Activated CD8-positive, alpha-beta T cell treated with anti-CD3 and anti-CD28 coated beads, Interleukin-2, amount 10 ng/mL, durations not matched to agents 7 days and 5 days (primary cell): ENCODE measurements around the gene LGALS3BP. TPM values are rescaled to one million over a fixed set of nuclear protein-coding genes. Genes with fewer than 3 reads are reported as not detected.

ENCODE experiments used
- ATAC-seq: fragments of 150-1000 bp; cut with Tn5 transposase; one replicate; pipeline ENCODE4 v1.10.0; 2021; ENCODE audit warnings: moderate library complexity
- CTCF ChIA-PET: fragments of 350-600 bp; sonication (Branson Sonifier 250); formaldehyde crosslinking; loops from one replicate; lab custom pipeline; 2021; ENCODE audit warnings: antibody characterized with exemption; lab: Charles Lee
- POLR2A ChIA-PET: fragments of 350-600 bp; sonication (Branson Sonifier 250); formaldehyde crosslinking; loops from one replicate; lab custom pipeline; 2021; ENCODE audit warnings: antibody characterized with exemption; lab: Charles Lee
- DNase-seq: peaks from one replicate; pipeline ENCODE4 v3.0.0-alpha.2; 2020
- H3K27ac Mint-ChIP-seq: one replicate; pipeline ENCODE4 v1.8.0; 2021; ENCODE audit warnings: mild to moderate bottlenecking, mixed read lengths
- H3K27me3 Mint-ChIP-seq: one replicate; pipeline ENCODE4 v1.8.0; 2021; ENCODE audit warnings: low read depth, mixed read lengths
- H3K36me3 Mint-ChIP-seq: one replicate; pipeline ENCODE4 v1.8.0; 2021; ENCODE audit warnings: low read depth, mixed read lengths
- H3K4me1 Mint-ChIP-seq: one replicate; pipeline ENCODE4 v1.8.0; 2021; ENCODE audit warnings: low read depth, mixed read lengths
- H3K4me3 Mint-ChIP-seq: one replicate; pipeline ENCODE4 v1.8.0; 2021; ENCODE audit warnings: mild to moderate bottlenecking, mixed read lengths
- H3K9me3 Mint-ChIP-seq: one replicate; pipeline ENCODE4 v1.8.0; 2022; ENCODE audit warnings: mixed read lengths; ENCODE audit not compliant: insufficient read depth
- total RNA-seq, 2 experiments: library from RNA; stranded (reverse); gene quantifications; one replicate each; pipeline ENCODE4 v1.2.3, GENCODE V29; 2021

Gene LGALS3BP
- total RNA-seq, 2 experiments from 2014 or later: 172 to 181 TPM

GRCh38 chr17:78995761-78996451 lies 16.2 kb upstream of the LGALS3BP start:
- peaks cover 4% of the 10 kb centered on the region for H3K4me1 Mint-ChIP-seq
- ATAC-seq (no peak), DNase-seq (no peak)
- H3K36me3 Mint-ChIP-seq: peaks cover 61% of the 10 kb centered on the region
- H3K9me3 Mint-ChIP-seq: no peaks in the 10 kb centered on the region
- H3K27ac Mint-ChIP-seq: no peak overlapping the region
- CTCF ChIA-PET: interaction anchor here (1.8 kb wide), 1 partner anchor 11 kb away, joined by 7 read pairs; no protein-coding TSS in a partner anchor
- POLR2A ChIA-PET: interaction anchor here (0.7 kb wide), 1 partner anchor 14 kb away, joined by 3 read pairs; the partner anchor contains the start of gene CANT1
- no peak overlapping the region for H3K4me3 Mint-ChIP-seq
- H3K27me3 Mint-ChIP-seq: no peaks in the 10 kb centered on the region

GRCh38 chr17:78995022-78995760 lies 15.5 kb upstream of the LGALS3BP start:
- ATAC-seq: no peak
- Mint-ChIP-seq H3K4me1 (peaks cover 4% of the 10 kb centered on the region), H3K27me3 (no peaks in the 10 kb centered on the region), H3K4me3 (no peak overlapping the region), H3K9me3 (no peaks in the 10 kb centered on the region), H3K27ac (no peak overlapping the region), H3K36me3 (peaks cover 61% of the 10 kb centered on the region)
- ChIA-PET CTCF (interaction anchor here (1.8 kb wide), 1 partner anchor 10 kb away, joined by 7 read pairs; no protein-coding TSS in a partner anchor), POLR2A (interaction anchor here (0.7 kb wide), 1 partner anchor 15 kb away, joined by 3 read pairs; the partner anchor contains the start of gene CANT1)
- no peak for DNase-seq

GRCh38 chr17:78993981-78994671 lies 14.4 kb upstream of the LGALS3BP start:
- peaks cover 63% of the 10 kb centered on the region for H3K36me3 Mint-ChIP-seq
- ChIA-PET CTCF (interaction anchor here (1.0 to 2.0 kb wide), 3 partner anchors 9 to 42 kb away, joined by 3 to 7 read pairs (median 6); no protein-coding TSS in a partner anchor), POLR2A (no interaction called here)
- H3K27me3 Mint-ChIP-seq: no peaks in the 10 kb centered on the region
- H3K4me3 Mint-ChIP-seq: no peak overlapping the region
- H3K9me3 Mint-ChIP-seq: no peaks in the 10 kb centered on the region
- no peak overlapping the region for H3K27ac Mint-ChIP-seq
- ATAC-seq: no peak
- H3K4me1 Mint-ChIP-seq: peaks cover 4% of the 10 kb centered on the region
- DNase-seq: no peak

- Mint-ChIP-seq H3K27me3 (no peaks in the 10 kb centered on the region), H3K36me3 (peaks cover 65% of the 10 kb centered on the region), H3K4me1 (peaks cover 4% of the 10 kb centered on the region), H3K9me3 (no peaks in the 10 kb centered on the region), H3K4me3 (no peak overlapping the region), H3K27ac (no peak overlapping the region)
- ChIA-PET CTCF (interaction anchor here (2.0 kb wide), 1 partner anchor 43 kb away, joined by 6 read pairs; no protein-coding TSS in a partner anchor), POLR2A (no interaction called here)
- DNase-seq (peak; percentile 71), ATAC-seq (peak; percentile 75)
Observed at GRCh38 chr17:78993241-78993956, 13.7 kb upstream of the LGALS3BP start.

GRCh38 chr17:78992542-78993212 lies 13.0 kb upstream of the LGALS3BP start:
- H3K4me1 Mint-ChIP-seq: peaks cover 4% of the 10 kb centered on the region
- no peak overlapping the region for H3K27ac Mint-ChIP-seq
- ATAC-seq (no peak), DNase-seq (no peak)
- H3K27me3 Mint-ChIP-seq: no peaks in the 10 kb centered on the region
- H3K4me3 Mint-ChIP-seq: no peak overlapping the region
- POLR2A ChIA-PET: no interaction called here
- CTCF ChIA-PET: interaction anchor here (2.0 kb wide), 1 partner anchor 44 kb away, joined by 6 read pairs; no protein-coding TSS in a partner anchor
- H3K9me3 Mint-ChIP-seq: no peaks in the 10 kb centered on the region
- peaks cover 59% of the 10 kb centered on the region for H3K36me3 Mint-ChIP-seq

- Mint-ChIP-seq H3K4me3 (no peak overlapping the region), H3K4me1 (peaks cover 6% of the 10 kb centered on the region), H3K36me3 (peaks cover 57% of the 10 kb centered on the region), H3K27ac (no peak overlapping the region), H3K27me3 (no peaks in the 10 kb centered on the region), H3K9me3 (no peaks in the 10 kb centered on the region)
- ATAC-seq (no peak), DNase-seq (no peak)
- ChIA-PET POLR2A (no interaction called here), CTCF (interaction anchor here (1.0 kb wide), 1 partner anchor 9 kb away, joined by 3 read pairs; no protein-coding TSS in a partner anchor)
Observed at GRCh38 chr17:78991906-78992532, 12.3 kb upstream of the LGALS3BP start.

GRCh38 chr17:78991017-78991738 lies 11.5 kb upstream of the LGALS3BP start:
- Mint-ChIP-seq H3K36me3 (peaks cover 52% of the 10 kb centered on the region), H3K27me3 (no peaks in the 10 kb centered on the region), H3K27ac (no peak overlapping the region), H3K4me3 (no peak overlapping the region), H3K9me3 (no peaks in the 10 kb centered on the region), H3K4me1 (peaks cover 14% of the 10 kb centered on the region)
- ChIA-PET POLR2A (no interaction called here), CTCF (interaction anchor here (1.0 kb wide), 1 partner anchor 8 kb away, joined by 3 read pairs; no protein-coding TSS in a partner anchor)
- no peak for DNase-seq
- ATAC-seq: no peak

- CTCF ChIA-PET: no interaction called here
- Mint-ChIP-seq H3K36me3 (peaks cover 46% of the 10 kb centered on the region), H3K27me3 (no peaks in the 10 kb centered on the region), H3K4me3 (no peak overlapping the region), H3K27ac (no peak overlapping the region), H3K4me1 (peaks cover 19% of the 10 kb centered on the region), H3K9me3 (no peaks in the 10 kb centered on the region)
- ATAC-seq (no peak), DNase-seq (no peak)
- POLR2A ChIA-PET: interaction anchor here (0.5 kb wide), 1 partner anchor 1388 kb away, joined by 3 read pairs; no protein-coding TSS in a partner anchor
Observed at GRCh38 chr17:78990349-78991016, 10.8 kb upstream of the LGALS3BP start.

GRCh38 chr17:78988152-78988551 lies 8.4 kb upstream of the LGALS3BP start:
- H3K4me3 Mint-ChIP-seq: no peak overlapping the region
- no peak overlapping the region for H3K27ac Mint-ChIP-seq
- peaks cover 18% of the 10 kb centered on the region for H3K4me1 Mint-ChIP-seq
- H3K27me3 Mint-ChIP-seq: no peaks in the 10 kb centered on the region
- ATAC-seq (no peak), DNase-seq (no peak)
- ChIA-PET POLR2A (no interaction called here), CTCF (no interaction called here)
- no peaks in the 10 kb centered on the region for H3K9me3 Mint-ChIP-seq
- H3K36me3 Mint-ChIP-seq: peaks cover 34% of the 10 kb centered on the region
